Neutrophil (primary cell): ENCODE measurements around the gene CFL1.

Experiments
- H3K27ac ChIP-seq: fragments of 200-600 bp; sonication (generic); 2 replicates; pipeline ENCODE4 v1.5.1; 2016; ENCODE audit warnings: mild to moderate bottlenecking, moderate library complexity
- H3K27me3 ChIP-seq: fragments of 200-600 bp; sonication (generic); 2 replicates; pipeline ENCODE4 v1.6.0; 2016; ENCODE audit warnings: mild to moderate bottlenecking
- H3K36me3 ChIP-seq: fragments of 200-600 bp; sonication (generic); 2 replicates; pipeline ENCODE4 v1.5.1; 2017
- H3K4me1 ChIP-seq, 2 experiments: fragments of 200-600 bp in 1 of 2; sonication (generic) in 1 of 2; 1 replicate in 1 of 2; 2 replicates in 1 of 2; pipeline versions ENCODE4 v1.5.1 to v1.6.1; 2013 to 2016; ENCODE audit warnings: low read depth in 1 of 2, low read length in 1 of 2, mild to moderate bottlenecking in 1 of 2, moderate library complexity in 1 of 2; ENCODE audit not compliant: control insufficient read depth in 1 of 2, insufficient read depth in 1 of 2
- H3K4me3 ChIP-seq, 2 experiments: fragments of 200-600 bp in 1 of 2; sonication (generic) in 1 of 2; 1 replicate in 1 of 2; 2 replicates in 1 of 2; pipeline ENCODE4 v1.5.1; 2013 to 2016; ENCODE audit warnings: low read depth in 1 of 2, low read length in 1 of 2, mild to moderate bottlenecking in 1 of 2, moderate library complexity in 1 of 2
- H3K9me3 ChIP-seq: fragments of 200-600 bp; sonication (generic); 2 replicates; pipeline ENCODE4 v1.5.1; 2016
- TF ChIP-seq, protein P1 (sequence below): fragments of 200-600 bp; sonication (generic); IDR thresholded peaks from 2 replicates; pipeline ENCODE4 v1.5.1; 2016; ENCODE audit warnings: antibody characterized with exemption

The CFL1 gene

GRCh38 chr11:65883058-65883761 lies 25.2 kb upstream of the CFL1 start:
- no peak overlapping the region for H3K27ac ChIP-seq
- peaks cover 25% of the 10 kb centered on the region for H3K36me3 ChIP-seq
- H3K4me3 ChIP-seq = no peak overlapping the region
- H3K9me3 ChIP-seq = no peaks in the 10 kb centered on the region
- TF ChIP-seq, protein P1, sequence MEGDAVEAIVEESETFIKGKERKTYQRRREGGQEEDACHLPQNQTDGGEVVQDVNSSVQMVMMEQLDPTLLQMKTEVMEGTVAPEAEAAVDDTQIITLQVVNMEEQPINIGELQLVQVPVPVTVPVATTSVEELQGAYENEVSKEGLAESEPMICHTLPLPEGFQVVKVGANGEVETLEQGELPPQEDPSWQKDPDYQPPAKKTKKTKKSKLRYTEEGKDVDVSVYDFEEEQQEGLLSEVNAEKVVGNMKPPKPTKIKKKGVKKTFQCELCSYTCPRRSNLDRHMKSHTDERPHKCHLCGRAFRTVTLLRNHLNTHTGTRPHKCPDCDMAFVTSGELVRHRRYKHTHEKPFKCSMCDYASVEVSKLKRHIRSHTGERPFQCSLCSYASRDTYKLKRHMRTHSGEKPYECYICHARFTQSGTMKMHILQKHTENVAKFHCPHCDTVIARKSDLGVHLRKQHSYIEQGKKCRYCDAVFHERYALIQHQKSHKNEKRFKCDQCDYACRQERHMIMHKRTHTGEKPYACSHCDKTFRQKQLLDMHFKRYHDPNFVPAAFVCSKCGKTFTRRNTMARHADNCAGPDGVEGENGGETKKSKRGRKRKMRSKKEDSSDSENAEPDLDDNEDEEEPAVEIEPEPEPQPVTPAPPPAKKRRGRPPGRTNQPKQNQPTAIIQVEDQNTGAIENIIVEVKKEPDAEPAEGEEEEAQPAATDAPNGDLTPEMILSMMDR = no peak
- H3K27me3 ChIP-seq = no peaks in the 10 kb centered on the region
- H3K4me1 ChIP-seq = peaks cover 25 to 41% of the 10 kb centered on the region in 2 experiments

DNA sequence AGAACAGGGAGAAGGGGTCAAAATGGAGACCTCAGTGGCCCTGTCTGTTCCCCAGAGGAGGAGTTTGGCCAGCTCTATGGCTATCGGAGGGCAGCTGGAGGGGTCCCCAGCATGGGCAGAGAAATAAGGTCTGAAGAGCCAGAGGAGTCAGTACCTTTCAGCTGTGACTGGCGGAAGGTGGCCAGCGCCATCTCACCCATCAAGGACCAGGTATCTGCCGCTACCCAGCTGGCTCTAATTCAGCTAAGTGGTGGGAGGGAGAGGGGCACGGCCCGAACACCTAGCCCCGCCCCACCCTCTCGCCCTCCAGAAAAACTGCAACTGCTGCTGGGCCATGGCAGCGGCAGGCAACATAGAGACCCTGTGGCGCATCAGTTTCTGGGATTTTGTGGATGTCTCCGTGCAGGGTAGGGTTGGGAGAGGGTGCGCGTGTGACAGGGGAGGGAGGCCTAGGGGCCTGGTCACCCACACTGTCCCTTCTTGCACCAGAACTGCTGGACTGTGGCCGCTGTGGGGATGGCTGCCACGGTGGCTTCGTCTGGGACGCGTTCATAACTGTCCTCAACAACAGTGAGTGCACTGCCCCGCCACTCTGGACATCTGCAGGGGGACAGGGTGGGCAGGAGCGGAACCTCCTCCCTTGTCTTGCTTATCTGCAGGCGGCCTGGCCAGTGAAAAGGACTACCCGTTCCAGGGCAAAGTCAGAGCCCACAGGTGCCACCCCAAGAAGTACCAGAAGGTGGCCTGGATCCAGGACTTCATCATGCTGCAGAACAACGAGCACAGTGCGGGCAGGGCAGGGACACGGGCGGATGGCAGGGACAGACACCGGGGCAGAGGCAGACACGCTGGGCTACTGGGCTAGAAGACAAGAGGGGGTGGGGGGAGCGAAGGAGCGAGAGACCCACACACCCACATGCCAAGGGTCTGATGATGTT lies 24.4 kb upstream of the CFL1 start:
- no peaks in the 10 kb centered on the region for H3K27me3 ChIP-seq
- H3K4me1 ChIP-seq = peaks cover 18 to 33% of the 10 kb centered on the region in 2 experiments
- H3K9me3 ChIP-seq = no peaks in the 10 kb centered on the region
- TF ChIP-seq, protein P1 = no peak
- no peak overlapping the region for H3K4me3 ChIP-seq
- H3K27ac ChIP-seq = no peak overlapping the region
- H3K36me3 ChIP-seq = peaks cover 25% of the 10 kb centered on the region

DNA sequence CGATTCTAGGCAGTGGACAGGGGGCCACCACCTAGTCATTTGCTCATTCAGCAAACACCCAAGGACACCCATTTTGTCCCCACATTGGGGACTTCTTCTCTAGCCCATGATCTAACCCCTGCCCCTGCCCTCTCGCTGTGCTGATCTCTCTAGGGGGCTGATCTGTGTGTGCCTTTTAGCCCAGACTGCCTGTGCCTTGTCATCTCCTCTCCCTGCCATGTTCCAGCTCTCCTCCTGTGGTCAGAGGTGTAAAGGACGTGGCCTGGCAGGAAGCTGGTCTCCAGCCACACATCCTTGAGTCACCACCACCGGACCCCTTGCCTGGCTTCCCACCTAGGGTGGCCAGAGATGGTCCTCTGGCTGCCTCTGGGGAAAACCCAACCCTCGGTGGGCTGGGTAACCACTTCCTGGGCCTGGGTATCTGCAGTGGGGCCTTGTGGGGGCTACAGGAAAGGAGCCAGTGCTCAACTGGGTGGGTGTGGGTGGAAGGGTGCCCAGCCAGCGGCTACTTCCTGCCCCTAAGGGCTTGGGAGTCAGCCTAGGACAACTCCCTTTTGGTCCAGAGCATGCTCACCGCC lies 23.0 kb upstream of the CFL1 start:
- Histone ChIP-seq H3K9me3 (no peaks in the 10 kb centered on the region), H3K4me3 (no peak overlapping the region), H3K27ac (no peak overlapping the region), H3K27me3 (no peaks in the 10 kb centered on the region), H3K4me1 (peaks cover 10 to 18% of the 10 kb centered on the region in 2 experiments), H3K36me3 (peaks cover 25% of the 10 kb centered on the region)
- TF ChIP-seq, protein P1 = no peak

DNA sequence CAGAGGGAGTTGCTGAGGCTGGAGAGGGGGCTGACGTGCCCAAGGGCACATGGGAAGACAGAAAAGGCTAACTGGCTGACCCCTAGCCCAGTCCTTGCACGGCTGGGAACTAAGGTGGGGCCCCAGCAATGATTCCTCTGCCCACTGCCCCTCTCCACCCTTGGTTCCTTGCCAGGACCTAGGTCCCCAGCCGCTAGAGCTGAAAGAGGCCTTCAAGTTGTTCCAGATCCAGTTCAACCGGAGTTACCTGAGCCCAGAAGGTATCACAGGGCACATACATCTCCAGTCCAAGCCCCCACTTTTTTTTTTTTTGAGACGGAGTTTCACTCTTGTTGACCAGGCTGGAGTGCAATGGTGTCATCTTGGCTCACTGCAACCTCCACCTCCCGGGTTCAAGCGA lies 22.0 kb upstream of the CFL1 start:
- H3K36me3 ChIP-seq = peaks cover 25% of the 10 kb centered on the region
- TF ChIP-seq, protein P1 = no peak
- H3K27ac ChIP-seq = no peak overlapping the region
- H3K4me1 ChIP-seq = peaks cover 9 to 13% of the 10 kb centered on the region in 2 experiments
- no peaks in the 10 kb centered on the region for H3K27me3 ChIP-seq
- H3K4me3 ChIP-seq = no peak overlapping the region
- no peaks in the 10 kb centered on the region for H3K9me3 ChIP-seq

DNA sequence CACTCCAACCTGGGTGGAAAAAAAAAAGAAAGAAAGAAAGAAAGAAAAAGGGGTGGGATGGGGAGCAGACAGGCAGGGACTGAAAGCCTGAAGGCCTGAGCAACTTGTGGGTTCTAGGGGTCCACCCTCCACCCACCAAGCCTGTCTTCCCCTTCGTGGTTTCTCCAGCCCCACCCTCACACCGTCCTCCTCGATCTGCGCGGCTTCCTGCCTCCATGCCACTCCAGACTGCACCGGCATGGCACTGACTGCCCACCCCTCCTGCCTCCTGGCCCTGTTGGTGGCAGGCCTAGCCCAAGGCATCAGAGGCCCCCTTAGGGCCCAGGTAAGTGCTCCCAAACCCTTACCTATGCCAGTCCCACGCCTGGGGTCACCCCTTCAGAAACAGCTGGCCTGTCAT lies 21.6 kb upstream of the CFL1 start, which contains the start of gene CTSW:
CTSW (plus strand) TSS at position 221 of the 400 bp plus-strand sequence; CDS start at position 239, 18 bp downstream.
- H3K4me3 ChIP-seq = no peak within 1 kb of the TSS
- H3K9me3 ChIP-seq = no peaks in the 10 kb centered on the region
- no peak within 1 kb of the TSS for H3K27ac ChIP-seq
- peaks cover 25% of the 10 kb centered on the region for H3K36me3 ChIP-seq
- no peaks in the 10 kb centered on the region for H3K27me3 ChIP-seq
- H3K4me1 ChIP-seq = peaks cover 5 to 9% of the 10 kb centered on the region in 2 experiments
- TF ChIP-seq, protein P1 = no peak
